GM21528 (cell line): ENCODE results near the gene SLC6A7.
"Not testable (repeated sequence)": the region's sequence is repeated elsewhere in the genome, so short reads cannot be mapped to it uniquely, and the experiment has no call there.

Experiments
- ATAC-seq: cut with Tn5 transposase; IDR thresholded peaks from one replicate; pipeline ENCODE4 v1.9.1; 2021; ENCODE audit warnings: mild to moderate bottlenecking, moderate library complexity; ENCODE audit not compliant: unreplicated experiment, low FRiP score

Gene SLC6A7

GRCh38 chr5:150236981-150237754 lies 47.3 kb downstream of the SLC6A7 start:
- no peak for ATAC-seq

- ATAC-seq = no peak
Measured at GRCh38 chr5:150238646-150239045, 48.8 kb downstream of the SLC6A7 start.

GRCh38 chr5:150239099-150239793 lies 49.4 kb downstream of the SLC6A7 start:
- ATAC-seq = no peak

- ATAC-seq = no peak
Measured at GRCh38 chr5:150239794-150240122, 49.9 kb downstream of the SLC6A7 start.

- no peak for ATAC-seq
Measured at GRCh38 chr5:150241298-150242160, 51.7 kb downstream of the SLC6A7 start.

GRCh38 chr5:150242251-150242894 lies 52.5 kb downstream of the SLC6A7 start:
- no peak for ATAC-seq

GRCh38 chr5:150243590-150243989 lies 53.7 kb downstream of the SLC6A7 start:
- no peak for ATAC-seq

GRCh38 chr5:150244209-150244608 lies 54.3 kb downstream of the SLC6A7 start:
- no peak for ATAC-seq

- ATAC-seq = no peak
Measured at GRCh38 chr5:150245111-150245789, 55.4 kb downstream of the SLC6A7 start.

- no peak for ATAC-seq
Measured at GRCh38 chr5:150245808-150246207, 55.9 kb downstream of the SLC6A7 start.

GRCh38 chr5:150246429-150246828 lies 56.6 kb downstream of the SLC6A7 start:
- ATAC-seq = no peak

- no peak for ATAC-seq
Measured at GRCh38 chr5:150246835-150247234, 57.0 kb downstream of the SLC6A7 start.

- ATAC-seq = no peak
Measured at GRCh38 chr5:150247726-150248125, 57.9 kb downstream of the SLC6A7 start.

GRCh38 chr5:150248493-150248892 lies 58.6 kb downstream of the SLC6A7 start:
- not testable (repeated sequence) for ATAC-seq

- no peak for ATAC-seq
Measured at GRCh38 chr5:150248946-150249345, 59.1 kb downstream of the SLC6A7 start.

- no peak for ATAC-seq
Measured at GRCh38 chr5:150249744-150250143, 59.9 kb downstream of the SLC6A7 start.

GRCh38 chr5:150251504-150251903 lies 61.6 kb downstream of the SLC6A7 start:
- ATAC-seq = no peak

- no peak for ATAC-seq
Measured at GRCh38 chr5:150252489-150252888, 62.6 kb downstream of the SLC6A7 start.

- ATAC-seq = no peak
Measured at GRCh38 chr5:150253416-150254208, 63.8 kb downstream of the SLC6A7 start.
